ENCODE results near the gene GAPVD1. TPM values are rescaled to one million over a fixed set of nuclear protein-coding genes. Genes with fewer than 3 reads are reported as not detected.

Gene GAPVD1
- total and polyA plus RNA-seq, 2 of the 13 experiments (the other 11 are each of a cell fraction or from before 2014, with no cell fraction given), result 11.1 to 33.2 TPM

DNA sequence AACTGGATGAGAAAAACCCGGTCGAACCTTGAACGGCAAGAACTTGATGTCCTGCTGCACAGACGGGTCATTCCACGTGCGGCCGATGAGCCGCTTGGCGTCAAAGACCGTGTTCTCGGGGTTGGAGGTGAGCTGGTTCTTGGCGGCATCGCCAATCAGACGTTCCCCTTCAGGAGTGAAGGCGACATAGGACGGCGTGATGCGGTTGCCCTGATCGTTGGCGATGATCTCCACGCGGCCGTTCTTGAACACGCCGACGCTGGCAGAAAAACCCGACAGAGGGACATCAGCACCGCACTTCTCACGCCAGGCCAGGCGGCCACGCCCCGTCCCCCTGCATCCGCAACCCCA lies 21.0 kb upstream of the GAPVD1 start:
- FAIRE-seq (no peak), DNase-seq (ENCODE audit: low spot score) (peak; percentile 19), ATAC-seq (peak; percentile 4)
- H3K4me1 ChIP-seq (ENCODE audit: insufficient read depth, low read length), result peaks cover 55% of the 10 kb centered on the region
- intact Hi-C loops (cut with micrococcal nuclease; ENCODE audit: unreplicated experiment), result loop anchor here (2.0 kb wide), 2 partner anchors 40 to 56 kb away; partner anchors contain the start of gene RABEPK
- WGBS (ENCODE audit: low lambda C conversion rate), result 0% methylated on average over 16 of the region's 33 CpGs
- POLR2A ChIA-PET, result interaction anchor here (0.6 to 3.1 kb wide), 22 partner anchors 9 to 471 kb away, joined by 3 to 73 read pairs (median 7); partner anchors contain the start of genes ARPC5L, GAPVD1 and RABEPK
- in situ Hi-C loops (cut with HindIII; ENCODE audit: extremely low pct_ligation_motif_present, low pct_unique_long_range_greater_than_20kb), result no loop called here
- peaks cover 50% of the 10 kb centered on the region for H4K20me1 ChIP-seq (ENCODE audit: insufficient read depth, low read length)
- CTCF ChIA-PET (ENCODE audit: low intra/inter-chr PET ratio, low total read pairs), result no interaction called here
- no peaks in the 10 kb centered on the region for H3K9me3 ChIP-seq (ENCODE audit: low read length)
- peak overlapping the region; percentile 91 for H3K27ac ChIP-seq (ENCODE audit: extremely low read length, insufficient read depth, low read length)
- peak overlapping the region; percentile 80 to 98 (median 97) for H3K4me3 ChIP-seq (replicated peaks in 1 of 3; ENCODE audit: insufficient read depth in 1 of 3, low read depth in 2 of 3, low read length in 3 of 3)
- peak overlapping the region; percentile 99 for H3K9ac ChIP-seq (ENCODE audit: insufficient read depth, low read depth, low read length)
- no peak overlapping the region for H2AFZ ChIP-seq (ENCODE audit: low read length)
- peak overlapping the region; percentile 72 for H3K4me2 ChIP-seq (ENCODE audit: low read depth, low read length)
- peaks cover 7 to 38% of the 10 kb centered on the region in 2 experiments for H3K36me3 ChIP-seq (replicated peaks in 1 of 2; ENCODE audit: control insufficient read depth in 1 of 2, insufficient read depth in 2 of 2, low read length in 2 of 2)
- peaks cover 52% of the 10 kb centered on the region for H3K79me2 ChIP-seq (ENCODE audit: insufficient read depth, low read length)
- no peaks in the 10 kb centered on the region; a peak in 1 of 5 replicates for H3K27me3 ChIP-seq (ENCODE audit: control insufficient read depth in 1 of 2, insufficient read depth in 2 of 2, low read length in 2 of 2)
- TSS peak; percentile 71 for BruUV-seq (replicated peaks)
- TF ChIP-seq ZNF232 (CRISPR knock-in tag; IDR thresholded peaks at IDR 0.05; ENCODE audit: borderline replicate concordance) (no peak), ZNF564 (CRISPR knock-in tag; IDR thresholded peaks at IDR 0.05) (0 out of 2 replicates have a peak, but pooled peaks have one; percentile 15), ZNF430 (CRISPR knock-in tag; IDR thresholded peaks at IDR 0.05) (peak; percentile 40; the same call in 1 of the 2 replicates), NBN (conservative IDR thresholded peaks at IDR 0.05) (no peak), SNAI1 (CRISPR knock-in tag; IDR thresholded peaks at IDR 0.05; ENCODE audit: borderline replicate concordance) (0 out of 2 replicates have a peak, but pooled peaks have one; percentile 16), ELF1 (CRISPR knock-in tag; IDR thresholded peaks at IDR 0.05) (no peak), RARA (CRISPR knock-in tag; IDR thresholded peaks at IDR 0.05) (no peak), SRY (CRISPR knock-in tag; IDR thresholded peaks at IDR 0.05) (no peak; the same call in 1 of the 2 replicates), ZBTB38 (CRISPR knock-in tag; IDR thresholded peaks at IDR 0.05) (no peak), TGIF2 (CRISPR knock-in tag; IDR thresholded peaks at IDR 0.05) (peak; percentile 41; the same call in 1 of the 2 replicates), NCOA2 (CRISPR knock-in tag; IDR thresholded peaks at IDR 0.05) (no peak), ZNF235 (CRISPR knock-in tag; IDR thresholded peaks at IDR 0.05; ENCODE audit: borderline replicate concordance) (no peak), SETDB1 (CRISPR knock-in tag; IDR thresholded peaks at IDR 0.05; ENCODE audit: borderline replicate concordance) (no peak), GLI4 (CRISPR knock-in tag; IDR thresholded peaks at IDR 0.05; ENCODE audit: borderline replicate concordance) (no peak), SIX4 (CRISPR knock-in tag; IDR thresholded peaks at IDR 0.05) (no peak), ZNF598 (CRISPR knock-in tag; IDR thresholded peaks at IDR 0.05; ENCODE audit: borderline replicate concordance) (no peak)
- TF ChIP-seq, protein P1, sequence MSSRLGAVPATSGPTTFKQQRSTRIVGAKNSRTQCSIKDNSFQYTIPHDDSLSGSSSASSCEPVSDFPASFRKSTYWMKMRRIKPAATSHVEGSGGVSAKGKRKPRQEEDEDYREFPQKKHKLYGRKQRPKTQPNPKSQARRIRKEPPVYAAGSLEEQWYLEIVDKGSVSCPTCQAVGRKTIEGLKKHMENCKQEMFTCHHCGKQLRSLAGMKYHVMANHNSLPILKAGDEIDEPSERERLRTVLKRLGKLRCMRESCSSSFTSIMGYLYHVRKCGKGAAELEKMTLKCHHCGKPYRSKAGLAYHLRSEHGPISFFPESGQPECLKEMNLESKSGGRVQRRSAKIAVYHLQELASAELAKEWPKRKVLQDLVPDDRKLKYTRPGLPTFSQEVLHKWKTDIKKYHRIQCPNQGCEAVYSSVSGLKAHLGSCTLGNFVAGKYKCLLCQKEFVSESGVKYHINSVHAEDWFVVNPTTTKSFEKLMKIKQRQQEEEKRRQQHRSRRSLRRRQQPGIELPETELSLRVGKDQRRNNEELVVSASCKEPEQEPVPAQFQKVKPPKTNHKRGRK (CRISPR knock-in tag; IDR thresholded peaks at IDR 0.05), result 0 out of 2 replicates have a peak, but pooled peaks have one; percentile 59
- TF ChIP-seq, protein P2, sequence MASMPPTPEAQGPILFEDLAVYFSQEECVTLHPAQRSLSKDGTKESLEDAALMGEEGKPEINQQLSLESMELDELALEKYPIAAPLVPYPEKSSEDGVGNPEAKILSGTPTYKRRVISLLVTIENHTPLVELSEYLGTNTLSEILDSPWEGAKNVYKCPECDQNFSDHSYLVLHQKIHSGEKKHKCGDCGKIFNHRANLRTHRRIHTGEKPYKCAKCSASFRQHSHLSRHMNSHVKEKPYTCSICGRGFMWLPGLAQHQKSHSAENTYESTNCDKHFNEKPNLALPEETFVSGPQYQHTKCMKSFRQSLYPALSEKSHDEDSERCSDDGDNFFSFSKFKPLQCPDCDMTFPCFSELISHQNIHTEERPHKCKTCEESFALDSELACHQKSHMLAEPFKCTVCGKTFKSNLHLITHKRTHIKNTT (CRISPR knock-in tag; IDR thresholded peaks at IDR 0.05), result no peak
- TF ChIP-seq, protein P3, sequence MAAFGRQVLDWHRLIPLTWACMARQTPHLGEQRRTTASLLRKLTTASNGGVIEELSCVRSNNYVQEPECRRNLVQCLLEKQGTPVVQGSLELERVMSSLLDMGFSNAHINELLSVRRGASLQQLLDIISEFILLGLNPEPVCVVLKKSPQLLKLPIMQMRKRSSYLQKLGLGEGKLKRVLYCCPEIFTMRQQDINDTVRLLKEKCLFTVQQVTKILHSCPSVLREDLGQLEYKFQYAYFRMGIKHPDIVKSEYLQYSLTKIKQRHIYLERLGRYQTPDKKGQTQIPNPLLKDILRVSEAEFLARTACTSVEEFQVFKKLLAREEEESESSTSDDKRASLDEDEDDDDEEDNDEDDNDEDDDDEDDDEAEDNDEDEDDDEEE (CRISPR knock-in tag; IDR thresholded peaks at IDR 0.05), result 0 out of 2 replicates have a peak, but pooled peaks have one; percentile 79
- TF ChIP-seq, protein P4, sequence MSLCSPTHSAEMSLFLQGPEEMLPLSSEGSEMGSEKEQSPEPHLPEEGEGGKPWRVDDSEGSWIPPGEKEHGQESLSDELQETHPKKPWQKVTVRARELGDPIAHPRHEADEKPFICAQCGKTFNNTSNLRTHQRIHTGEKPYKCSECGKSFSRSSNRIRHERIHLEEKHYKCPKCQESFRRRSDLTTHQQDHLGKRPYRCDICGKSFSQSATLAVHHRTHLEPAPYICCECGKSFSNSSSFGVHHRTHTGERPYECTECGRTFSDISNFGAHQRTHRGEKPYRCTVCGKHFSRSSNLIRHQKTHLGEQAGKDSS (CRISPR knock-in tag; IDR thresholded peaks at IDR 0.05; ENCODE audit: borderline replicate concordance, low read depth), result no peak
